ENCODE measurements around the gene ARL15.

DNA sequence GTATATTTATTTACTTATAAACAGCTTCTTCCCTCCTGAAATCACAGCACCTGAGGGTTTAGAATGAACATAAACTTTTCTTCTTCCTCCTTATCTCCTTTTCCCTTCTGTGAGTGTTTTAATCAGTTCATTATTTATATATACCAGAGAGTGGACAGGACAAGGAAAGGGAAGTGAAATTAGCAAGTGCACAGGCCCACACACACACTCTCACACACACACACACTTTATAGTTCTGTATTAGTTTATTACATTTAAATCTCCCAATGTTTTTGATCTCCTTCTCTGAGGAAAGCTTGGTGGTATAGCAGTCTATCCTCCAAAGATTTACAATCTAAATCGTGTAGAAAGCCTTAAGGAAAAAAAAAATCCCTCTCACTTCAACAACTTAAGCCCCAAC lies 396.4 kb downstream of the ARL15 start:
- TF ChIP-seq, protein P1, sequence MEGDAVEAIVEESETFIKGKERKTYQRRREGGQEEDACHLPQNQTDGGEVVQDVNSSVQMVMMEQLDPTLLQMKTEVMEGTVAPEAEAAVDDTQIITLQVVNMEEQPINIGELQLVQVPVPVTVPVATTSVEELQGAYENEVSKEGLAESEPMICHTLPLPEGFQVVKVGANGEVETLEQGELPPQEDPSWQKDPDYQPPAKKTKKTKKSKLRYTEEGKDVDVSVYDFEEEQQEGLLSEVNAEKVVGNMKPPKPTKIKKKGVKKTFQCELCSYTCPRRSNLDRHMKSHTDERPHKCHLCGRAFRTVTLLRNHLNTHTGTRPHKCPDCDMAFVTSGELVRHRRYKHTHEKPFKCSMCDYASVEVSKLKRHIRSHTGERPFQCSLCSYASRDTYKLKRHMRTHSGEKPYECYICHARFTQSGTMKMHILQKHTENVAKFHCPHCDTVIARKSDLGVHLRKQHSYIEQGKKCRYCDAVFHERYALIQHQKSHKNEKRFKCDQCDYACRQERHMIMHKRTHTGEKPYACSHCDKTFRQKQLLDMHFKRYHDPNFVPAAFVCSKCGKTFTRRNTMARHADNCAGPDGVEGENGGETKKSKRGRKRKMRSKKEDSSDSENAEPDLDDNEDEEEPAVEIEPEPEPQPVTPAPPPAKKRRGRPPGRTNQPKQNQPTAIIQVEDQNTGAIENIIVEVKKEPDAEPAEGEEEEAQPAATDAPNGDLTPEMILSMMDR (IDR thresholded peaks at IDR 0.05) = no peak
- TF ChIP-seq POLR2A (IDR thresholded peaks at IDR 0.05) = no peak
- no peak for TF ChIP-seq EP300 (IDR thresholded peaks at IDR 0.05)
